22Rv1 (cell line): Measurements from ENCODE around the gene KANSL2.
A peak's percentile ranks its signal among the peaks of the same experiment; 100 is the strongest.

Experiments used
- ZFX ChIP-seq: fragments of 450-650 bp; IDR thresholded peaks from 2 replicates; pipeline ENCODE4 v1.6.1; 2017; ENCODE audit warnings: antibody characterized with exemption, borderline replicate concordance
- TF ChIP-seq, protein P1 (sequence below): fragments of 450-650 bp; IDR thresholded peaks from 2 replicates; pipeline ENCODE4 v1.5.1; 2017; ENCODE audit warnings: mild to moderate bottlenecking

- TF ChIP-seq, protein P1, sequence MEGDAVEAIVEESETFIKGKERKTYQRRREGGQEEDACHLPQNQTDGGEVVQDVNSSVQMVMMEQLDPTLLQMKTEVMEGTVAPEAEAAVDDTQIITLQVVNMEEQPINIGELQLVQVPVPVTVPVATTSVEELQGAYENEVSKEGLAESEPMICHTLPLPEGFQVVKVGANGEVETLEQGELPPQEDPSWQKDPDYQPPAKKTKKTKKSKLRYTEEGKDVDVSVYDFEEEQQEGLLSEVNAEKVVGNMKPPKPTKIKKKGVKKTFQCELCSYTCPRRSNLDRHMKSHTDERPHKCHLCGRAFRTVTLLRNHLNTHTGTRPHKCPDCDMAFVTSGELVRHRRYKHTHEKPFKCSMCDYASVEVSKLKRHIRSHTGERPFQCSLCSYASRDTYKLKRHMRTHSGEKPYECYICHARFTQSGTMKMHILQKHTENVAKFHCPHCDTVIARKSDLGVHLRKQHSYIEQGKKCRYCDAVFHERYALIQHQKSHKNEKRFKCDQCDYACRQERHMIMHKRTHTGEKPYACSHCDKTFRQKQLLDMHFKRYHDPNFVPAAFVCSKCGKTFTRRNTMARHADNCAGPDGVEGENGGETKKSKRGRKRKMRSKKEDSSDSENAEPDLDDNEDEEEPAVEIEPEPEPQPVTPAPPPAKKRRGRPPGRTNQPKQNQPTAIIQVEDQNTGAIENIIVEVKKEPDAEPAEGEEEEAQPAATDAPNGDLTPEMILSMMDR, result peak; percentile 100
- TF ChIP-seq ZFX, result no peak
Observed at GRCh38 chr12:48618541-48618940, 63.5 kb downstream of the KANSL2 start.
